ENCODE data around the gene MS4A4E. TPM values are rescaled to one million over a fixed set of nuclear protein-coding genes. Genes with fewer than 3 reads are reported as not detected.

Gene MS4A4E
- total RNA-seq, 4 donors from 2014 or later = 4.8 to 15.9 (median 13.2) TPM

- DNase-seq (ENCODE audit: low spot score in 2 of 2) = no peak
- Histone ChIP-seq H3K4me1 (no peaks in the 10 kb centered on the region), H3K9me3 (no peaks in the 10 kb centered on the region), H3K27ac (peak overlapping the region in 3 of 4 donors; percentile 16 to 78 (median 52)), H3K27me3 (no peaks in the 10 kb centered on the region), H3K36me3 (no peaks in the 10 kb centered on the region), H3K4me3 (peak overlapping the region in 2 of 4 donors; percentile 15 to 36)
- WGBS, 2 donors = 39 to 75% methylated on average over 2 of the region's 2 CpGs
- TF ChIP-seq POLR2A (IDR thresholded peaks at IDR 0.05) = no peak
- no peak for TF ChIP-seq CTCF (IDR thresholded peaks at IDR 0.05)
- no peak for TF ChIP-seq EP300 (IDR thresholded peaks at IDR 0.05)
These were observed 38.5 kb upstream of the MS4A4E start for GRCh38 chr11:60281485-60281884.

GRCh38 chr11:60280412-60280811 is 37.5 kb upstream of the MS4A4E start, which contains the start of gene MS4A4A:
TSS of gene MS4A4A (plus strand) at chr11:60280666. CDS start at chr11:60280676, 10 bp downstream.
- Histone ChIP-seq H3K4me1 (no peaks in the 10 kb centered on the region), H3K27me3 (no peaks in the 10 kb centered on the region), H3K27ac (peak within 1 kb of the TSS in 3 of 4 donors; percentile 16 to 78 (median 52)), H3K9me3 (no peaks in the 10 kb centered on the region), H3K4me3 (peak within 1 kb of the TSS in 1 of 4 donors; percentile 36), H3K36me3 (no peaks in the 10 kb centered on the region)
- DNase-seq (ENCODE audit: low spot score in 2 of 2) = peak in 1 of 2 donors; percentile 30
- 71 to 93% methylated on average over 3 of the region's 3 CpGs for WGBS, 2 donors
- TF ChIP-seq CTCF (IDR thresholded peaks at IDR 0.05) = no peak
- peak; percentile 27 to 61 for TF ChIP-seq EP300 (IDR thresholded peaks at IDR 0.05)

DNA sequence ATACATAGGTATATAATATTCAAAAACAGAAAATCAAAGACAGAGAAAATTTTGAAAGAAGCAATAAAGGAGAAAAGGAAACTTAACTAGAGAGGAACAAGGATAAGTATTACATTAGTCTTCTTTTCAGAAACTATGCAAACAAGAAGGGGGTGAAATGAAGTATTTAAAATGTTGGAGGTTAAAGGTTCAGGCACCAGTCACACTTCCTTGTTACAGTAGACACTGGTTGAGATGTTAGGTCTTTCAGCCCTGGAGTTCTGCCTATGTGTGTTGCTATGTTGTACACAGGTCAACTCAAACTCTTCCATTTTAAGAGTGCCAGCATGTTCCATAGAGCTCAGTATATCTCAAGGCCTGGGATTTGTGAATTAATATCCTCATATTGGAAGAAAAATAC is 31.5 kb upstream of the MS4A4E start:
- DNase-seq (ENCODE audit: low spot score in 2 of 2) = no peak
- no peak for TF ChIP-seq CTCF (IDR thresholded peaks at IDR 0.05)
- Histone ChIP-seq H3K27me3 (no peaks in the 10 kb centered on the region), H3K4me1 (no peaks in the 10 kb centered on the region), H3K36me3 (no peaks in the 10 kb centered on the region), H3K9me3 (peaks cover 0 to 7% (median 0%) of the 10 kb centered on the region in 4 donors), H3K4me3 (no peak overlapping the region), H3K27ac (no peak overlapping the region)

DNA sequence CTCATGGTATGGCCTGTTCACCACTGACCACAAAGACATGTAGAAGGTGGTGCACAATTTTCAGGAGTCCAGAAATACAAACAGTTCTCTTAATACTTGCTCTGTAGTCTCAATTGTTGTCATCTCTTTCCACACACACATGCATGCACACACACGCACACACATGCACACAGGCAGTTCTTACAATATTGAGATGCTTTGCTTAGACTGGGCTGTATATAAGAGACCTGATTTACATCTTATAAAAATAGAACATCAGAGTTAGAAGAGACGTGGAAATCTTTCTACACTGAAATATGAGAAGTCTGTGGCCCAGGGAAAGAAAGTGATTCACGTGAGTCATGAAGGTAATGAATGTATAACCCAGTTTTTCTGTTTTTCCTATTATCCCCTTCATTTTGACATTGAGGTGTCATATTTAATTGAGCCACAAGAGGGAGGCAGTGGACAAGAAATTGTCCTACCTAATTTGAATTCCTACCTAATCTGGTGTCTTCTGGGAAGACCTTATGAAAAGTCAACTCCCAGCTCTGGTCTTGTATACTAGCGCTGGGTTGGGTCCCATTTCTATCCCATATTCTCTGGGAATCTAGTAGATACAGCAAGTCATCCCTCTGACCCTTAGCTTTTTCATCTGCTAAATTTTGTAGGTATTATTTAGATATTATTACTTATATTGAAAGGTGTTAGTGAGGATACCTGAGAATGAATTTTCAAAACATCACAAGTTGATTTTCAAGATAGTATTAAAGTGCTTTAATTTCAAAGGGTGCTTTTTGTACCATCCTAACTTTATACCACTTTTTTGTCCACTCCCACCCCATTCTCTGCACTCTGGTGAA is 22.7 kb upstream of the MS4A4E start:
- WGBS, 2 donors = 21 to 26% methylated on average over 4 of the region's 4 CpGs
- Histone ChIP-seq H3K27me3 (peaks cover 0 to 3% of the 10 kb centered on the region in 2 donors), H3K27ac (no peak overlapping the region), H3K9me3 (peaks cover 0 to 7% (median 0%) of the 10 kb centered on the region in 4 donors), H3K4me1 (no peaks in the 10 kb centered on the region), H3K4me3 (no peak overlapping the region), H3K36me3 (no peaks in the 10 kb centered on the region)
- DNase-seq (ENCODE audit: low spot score in 2 of 2) = peak in 1 of 2 donors; percentile 72
- TF ChIP-seq EP300 (IDR thresholded peaks at IDR 0.05) = no peak
- TF ChIP-seq POLR2A (IDR thresholded peaks at IDR 0.05) = no peak
- peak; percentile 41 to 60 (median 54) for TF ChIP-seq CTCF (IDR thresholded peaks at IDR 0.05)

DNA sequence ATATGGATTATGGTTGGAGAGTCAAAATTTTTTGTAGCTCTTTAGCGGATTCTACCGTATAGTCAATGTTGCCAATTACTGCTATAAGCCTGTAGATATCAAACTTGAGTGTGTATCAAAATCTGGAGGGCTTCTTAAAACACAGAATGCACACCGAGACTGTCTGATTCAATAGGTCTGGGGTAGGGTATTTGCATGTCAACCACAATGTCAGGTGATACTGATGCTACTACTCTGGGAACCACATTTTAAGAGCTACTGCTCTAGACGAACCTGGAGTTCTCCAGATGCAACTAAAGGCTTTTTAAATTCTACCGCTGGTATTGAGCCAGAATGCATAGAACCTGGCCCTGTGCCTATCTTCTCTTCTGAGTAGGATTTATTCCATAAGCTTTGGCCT is 21.7 kb upstream of the MS4A4E start:
- no peaks in the 10 kb centered on the region for H3K4me1 ChIP-seq
- H3K27ac ChIP-seq = no peak overlapping the region
- 72 to 83% methylated on average over 5 of the region's 5 CpGs for WGBS, 2 donors
- no peak overlapping the region for H3K4me3 ChIP-seq
- TF ChIP-seq CTCF (IDR thresholded peaks at IDR 0.05) (no peak), EP300 (IDR thresholded peaks at IDR 0.05) (no peak), POLR2A (IDR thresholded peaks at IDR 0.05) (no peak)
- H3K36me3 ChIP-seq = no peaks in the 10 kb centered on the region
- peaks cover 0 to under 1% (median 0%) of the 10 kb centered on the region in 4 donors for H3K9me3 ChIP-seq
- DNase-seq (ENCODE audit: low spot score in 2 of 2) = no peak
- H3K27me3 ChIP-seq = peaks cover 0 to 3% of the 10 kb centered on the region in 2 donors
